Astrocyte of the cerebellum (primary cell): ENCODE results near the gene ATP13A3.
"Not testable (repeated sequence)": the region's sequence is repeated elsewhere in the genome, so short reads cannot be mapped to it uniquely, and the experiment has no call there.

Source experiments
- DNase-seq: peaks from one replicate; pipeline ENCODE4 v3.0.0-alpha.2; 2011; ENCODE audit warnings: low read depth
- H3K4me3 ChIP-seq: 2 replicates; pipeline ENCODE4 v1.5.1; 2011; ENCODE audit warnings: mild to moderate bottlenecking, low read depth, low read length, moderate library complexity
- CTCF ChIP-seq: IDR thresholded peaks from 2 replicates; pipeline ENCODE4 v1.5.1; 2012; ENCODE audit warnings: low read length, low read depth, moderate library complexity, mild to moderate bottlenecking; ENCODE audit errors: missing control alignments
- in situ Hi-C: cut with HindIII; loops from 2 replicates; pipeline ENCODE4 v1.10.0; 2017; ENCODE audit warnings: low sequenced_read_pairs

Gene ATP13A3

GRCh38 chr3:194484614-194485013 is 2.2 kb downstream of the ATP13A3 start:
- no peak for DNase-seq
- in situ Hi-C loops: loop anchor here (5.0 kb wide), 1 partner anchor 68 kb away; no protein-coding TSS in a partner anchor
- TF ChIP-seq CTCF: no peak
- peak overlapping the region; percentile 60 for H3K4me3 ChIP-seq

- in situ Hi-C loops: no loop called here
- no peak overlapping the region for H3K4me3 ChIP-seq
- TF ChIP-seq CTCF: no peak
- DNase-seq: no peak
Observed at GRCh38 chr3:194483850-194484249, 3.0 kb downstream of the ATP13A3 start.

GRCh38 chr3:194482830-194483229 is 4.0 kb downstream of the ATP13A3 start:
- in situ Hi-C loops, H3K4me3 ChIP-seq, DNase-seq: not testable (repeated sequence)

- TF ChIP-seq CTCF: no peak
- no peak for DNase-seq
- in situ Hi-C loops: no loop called here
- no peak overlapping the region for H3K4me3 ChIP-seq
Observed at GRCh38 chr3:194482196-194482593, 4.6 kb downstream of the ATP13A3 start.

GRCh38 chr3:194481525-194482195 is 5.1 kb downstream of the ATP13A3 start:
- in situ Hi-C loops: no loop called here
- H3K4me3 ChIP-seq: no peak overlapping the region
- TF ChIP-seq CTCF: no peak

GRCh38 chr3:194481103-194481502 is 5.7 kb downstream of the ATP13A3 start:
- in situ Hi-C loops: no loop called here
- no peak for DNase-seq
- no peak overlapping the region for H3K4me3 ChIP-seq
- TF ChIP-seq CTCF: no peak

More at GRCh38 chr3:194481525-194482195, 5.1 kb downstream of the ATP13A3 start:
- DNase-seq: no peak

- no peak overlapping the region for H3K4me3 ChIP-seq
- no peak for DNase-seq
- in situ Hi-C loops: no loop called here
- no peak for TF ChIP-seq CTCF
Observed at GRCh38 chr3:194476784-194477183, 10.0 kb downstream of the ATP13A3 start.
